H1 (cell line): ENCODE data around the gene CDK16. TPM values are rescaled to one million over a fixed set of nuclear protein-coding genes. Genes with fewer than 3 reads are reported as not detected.
A peak's percentile ranks its signal among the peaks of the same experiment; 100 is the strongest.

ENCODE experiments used
- CTCF ChIA-PET: fragments of 300-600 bp; sonication (Branson Sonifier 250); formaldehyde crosslinking; loops from one replicate; lab custom pipeline; 2021; ENCODE audit not compliant: partially characterized antibody; lab: Charles Lee
- POLR2A ChIA-PET: fragments of 300-600 bp; sonication (Branson Sonifier 250); formaldehyde crosslinking; loops from one replicate; lab custom pipeline; 2021; ENCODE audit warnings: inconsistent platforms; ENCODE audit not compliant: partially characterized antibody; lab: Charles Lee
- DNase-seq, 2 experiments: peaks; one replicate each; pipeline versions ENCODE4 v3.0.0 to v3.0.0-alpha.2; 2010 to 2022; ENCODE audit warnings: low spot score in 2 of 2, low read depth in 1 of 2, mixed read lengths in 1 of 2
- FAIRE-seq: peaks from 2 replicates; lab custom pipeline; 2011; peaks lifted over from hg19 to GRCh38; lab: Jason Lieb, UNC
- H2AFZ ChIP-seq: 2 replicates; pipeline ENCODE4 v1.8.1; 2012; ENCODE audit warnings: low read length, inconsistent platforms
- H2AK5ac ChIP-seq: 2 replicates; pipeline ENCODE4 v1.6.1; 2013; ENCODE audit warnings: low read depth, low read length
- H2BK120ac ChIP-seq: replicated peaks from 2 replicates; pipeline ENCODE3; 2013; ENCODE audit warnings: low read depth, low read length, inconsistent platforms
- H2BK12ac ChIP-seq: 2 replicates; pipeline ENCODE4 v1.6.1; 2013; ENCODE audit warnings: low read depth, low read length
- H2BK15ac ChIP-seq: 2 replicates; pipeline ENCODE4 v1.6.1; 2013; ENCODE audit warnings: low read length
- H2BK20ac ChIP-seq: 2 replicates; pipeline ENCODE4 v1.6.1; 2013; ENCODE audit warnings: low read length
- H2BK5ac ChIP-seq: 2 replicates; pipeline ENCODE4 v1.6.1; 2013; ENCODE audit warnings: low read depth, low read length
- H3K14ac ChIP-seq: 2 replicates; pipeline ENCODE4 v1.6.1; 2013; ENCODE audit warnings: inconsistent platforms; ENCODE audit not compliant: insufficient read length
- H3K18ac ChIP-seq: 2 replicates; pipeline ENCODE4 v1.6.1; 2013; ENCODE audit warnings: low read length; ENCODE audit errors: extremely low read depth
- H3K23ac ChIP-seq: 2 replicates; pipeline ENCODE4 v1.6.1; 2013; ENCODE audit warnings: inconsistent platforms; ENCODE audit not compliant: insufficient read length
- H3K23me2 ChIP-seq: 2 replicates; pipeline ENCODE4 v1.6.1; 2013; ENCODE audit warnings: low read depth, low read length
- H3K27ac ChIP-seq: 2 replicates; pipeline ENCODE4 v1.6.1; 2011; ENCODE audit warnings: low read depth, low read length, inconsistent platforms
- H3K27me3 ChIP-seq, 4 experiments: replicated peaks in 1 of 4; 1 replicate in 1 of 4; 2 replicates in 3 of 4; pipeline versions ENCODE4 v1.6.1 to v1.8.1; 2011 to 2013; ENCODE audit warnings: low read length in 3 of 4, mild to moderate bottlenecking in 3 of 4, inconsistent platforms in 2 of 4, mixed read lengths in 2 of 4, moderate library complexity in 1 of 4; ENCODE audit not compliant: control insufficient read depth in 3 of 4, insufficient read depth in 3 of 4; ENCODE audit errors: extremely low read depth in 1 of 4
- H3K36me3 ChIP-seq, 4 experiments: 2 replicates each; pipeline versions ENCODE4 v1.6.1 to v1.8.1; 2011 to 2013; ENCODE audit warnings: mild to moderate bottlenecking in 4 of 4, low read length in 3 of 4, moderate library complexity in 2 of 4, control low read depth in 1 of 4, inconsistent platforms in 1 of 4; ENCODE audit not compliant: insufficient read depth in 4 of 4, control insufficient read depth in 2 of 4
- H3K4ac ChIP-seq: replicated peaks from 2 replicates; pipeline ENCODE3; 2013; ENCODE audit warnings: low read length, low read depth, mixed read lengths, inconsistent platforms; ENCODE audit not compliant: insufficient read length
- H3K4me1 ChIP-seq, 4 experiments: replicated peaks in 1 of 4; 1 replicate in 1 of 4; 2 replicates in 3 of 4; pipeline versions ENCODE4 v1.6.1 to v1.8.1; 2011 to 2013; ENCODE audit warnings: low read length in 3 of 4, inconsistent platforms in 2 of 4, mixed read lengths in 1 of 4; ENCODE audit not compliant: insufficient read depth in 4 of 4, control insufficient read depth in 3 of 4
- H3K4me2 ChIP-seq, 2 experiments: 2 replicates each; pipeline versions ENCODE4 v1.6.1 to v1.8.1; 2011 to 2013; ENCODE audit warnings: low read depth in 2 of 2, low read length in 2 of 2, control low read depth in 1 of 2, inconsistent platforms in 1 of 2, mild to moderate bottlenecking in 1 of 2; ENCODE audit not compliant: insufficient read depth in 1 of 2
- H3K4me3 ChIP-seq, 4 experiments: fragments of 200-600, 300-600 bp in 1 of 4; sonication (generic), shearing (Covaris generic), sonication (Bioruptor Twin) in 1 of 4; 2 replicates each; pipeline versions ENCODE4 v1.5.1 to v1.8.1; 2011 to 2016; ENCODE audit warnings: low read length in 4 of 4, low read depth in 3 of 4, control low read depth in 2 of 4, inconsistent platforms in 2 of 4, mild to moderate bottlenecking in 2 of 4, mixed read lengths in 1 of 4, moderate library complexity in 1 of 4; ENCODE audit not compliant: insufficient read depth in 2 of 4; ENCODE audit errors: extremely low read depth in 1 of 4
- H3K56ac ChIP-seq: replicated peaks from 2 replicates; pipeline ENCODE3; 2013; ENCODE audit warnings: low read depth, mild to moderate bottlenecking, mixed read lengths, low read length, inconsistent platforms; ENCODE audit not compliant: insufficient read length
- H3K79me1 ChIP-seq: 2 replicates; pipeline ENCODE4 v1.6.1; 2013; ENCODE audit warnings: low read depth, low read length, control low read depth
- H3K79me2 ChIP-seq, 2 experiments: 2 replicates each; pipeline versions ENCODE4 v1.6.1 to v1.8.1; 2012 to 2013; ENCODE audit warnings: low read length in 2 of 2, mild to moderate bottlenecking in 2 of 2, inconsistent platforms in 1 of 2; ENCODE audit not compliant: insufficient read depth in 2 of 2, control insufficient read depth in 1 of 2
- H3K9ac ChIP-seq, 4 experiments: replicated peaks in 1 of 4; 1 replicate in 1 of 4; 2 replicates in 3 of 4; pipeline versions ENCODE4 v1.6.1 to v1.8.1; 2011 to 2013; ENCODE audit warnings: low read depth in 3 of 4, low read length in 3 of 4, control low read depth in 2 of 4, mild to moderate bottlenecking in 2 of 4, moderate library complexity in 2 of 4, inconsistent platforms in 1 of 4; ENCODE audit errors: extremely low read depth in 1 of 4
- H3K9me3 ChIP-seq, 2 experiments: 2 replicates each; pipeline versions ENCODE4 v1.6.1 to v1.8.1; 2012 to 2013; ENCODE audit warnings: mild to moderate bottlenecking in 2 of 2, moderate library complexity in 2 of 2, control low read depth in 1 of 2, inconsistent platforms in 1 of 2, low read depth in 1 of 2, low read length in 1 of 2, mixed read lengths in 1 of 2; ENCODE audit not compliant: insufficient read depth in 2 of 2
- H4K20me1 ChIP-seq, 2 experiments: replicated peaks in 1 of 2; 2 replicates each; pipeline versions ENCODE3 to v1.8.1; 2011 to 2013; ENCODE audit warnings: inconsistent platforms in 2 of 2, low read length in 2 of 2, mild to moderate bottlenecking in 1 of 2; ENCODE audit not compliant: insufficient read depth in 2 of 2, control insufficient read depth in 1 of 2
- H4K5ac ChIP-seq: 2 replicates; pipeline ENCODE4 v1.6.1; 2013; ENCODE audit warnings: low read length, low read depth, mixed read lengths, inconsistent platforms; ENCODE audit not compliant: insufficient read length
- H4K8ac ChIP-seq: 2 replicates; pipeline ENCODE4 v1.8.0; 2013; ENCODE audit warnings: mild to moderate bottlenecking, moderate library complexity, low read length, inconsistent platforms; ENCODE audit not compliant: insufficient read depth; ENCODE audit errors: extremely low read depth
- H4K91ac ChIP-seq: replicated peaks from 2 replicates; pipeline ENCODE3; 2013; ENCODE audit warnings: low read length, mixed read lengths, inconsistent platforms; ENCODE audit not compliant: insufficient read length
- ATF2 ChIP-seq: IDR thresholded peaks from 2 replicates; pipeline ENCODE4 v1.6.1; 2012; ENCODE audit warnings: low read length, inconsistent platforms
- BCL11A ChIP-seq, 2 experiments: IDR thresholded peaks; one replicate each; pipeline ENCODE4 v1.6.1; 2011; ENCODE audit warnings: low read depth in 2 of 2, low read length in 2 of 2, mild to moderate bottlenecking in 2 of 2
- JUND ChIP-seq: IDR thresholded peaks from 2 replicates; pipeline ENCODE4 v1.6.1; 2011; ENCODE audit warnings: mild to moderate bottlenecking, improper control_type of control experiment, low read length
- KDM5A ChIP-seq: fragments of 200-600 bp; IDR thresholded peaks from 2 replicates; pipeline ENCODE4 v1.7.1; 2012; ENCODE audit warnings: mild to moderate bottlenecking, low read length, inconsistent platforms, mixed read lengths
- NRF1 ChIP-seq: IDR thresholded peaks from 2 replicates; pipeline ENCODE4 v1.6.1; 2011; ENCODE audit warnings: mild to moderate bottlenecking, low read depth, low read length, improper control_type of control experiment
- POLR2A ChIP-seq, 2 experiments: IDR thresholded peaks; 1 replicate in 1 of 2; 2 replicates in 1 of 2; pipeline ENCODE4 v1.6.1; 2011; ENCODE audit warnings: low read depth in 2 of 2, low read length in 2 of 2, mild to moderate bottlenecking in 2 of 2; ENCODE audit errors: control extremely low read depth in 1 of 2
- POLR2AphosphoS5 ChIP-seq: IDR thresholded peaks from 2 replicates; pipeline ENCODE4 v1.6.1; 2011; ENCODE audit warnings: low read depth, low read length
- SIN3A ChIP-seq, 2 experiments: IDR thresholded peaks in 1 of 2; conservative IDR thresholded peaks in 1 of 2; 2 replicates each; pipeline ENCODE4 v1.6.1; 2011 to 2012; ENCODE audit warnings: low read length in 2 of 2, improper control_type of control experiment in 1 of 2, low read depth in 1 of 2, mild to moderate bottlenecking in 1 of 2
- TAF1 ChIP-seq: IDR thresholded peaks from 2 replicates; pipeline ENCODE4 v1.6.1; 2011; ENCODE audit warnings: mild to moderate bottlenecking, low read depth, low read length
- YY1 ChIP-seq: IDR thresholded peaks from 2 replicates; pipeline ENCODE4 v1.6.1; 2011; ENCODE audit warnings: low read depth, mild to moderate bottlenecking, low read length
- WGBS, 2 experiments: shearing (Covaris generic) in 1 of 2; methylation state at CpG; one replicate each; pipeline versions ENCODE4 v1.1.6 to v1.1.7; 2013 to 2015; ENCODE audit warnings: low lambda C conversion rate in 2 of 2, mixed read lengths in 2 of 2, inconsistent platforms in 1 of 2, low coverage in 1 of 2, missing lambda C conversion rate in 1 of 2; ENCODE audit not compliant: insufficient replicate concordance in 2 of 2, insufficient coverage in 1 of 2, insufficient read length in 1 of 2; ENCODE audit errors: extremely low coverage in 1 of 2, missing lambda C conversion rate in 1 of 2; 5-methylcytosine and 5-hydroxymethylcytosine counted together
- polyA plus RNA-seq, 7 experiments: library from polyadenylated mRNA; depleted of rRNA in 3 of 7; stranded (reverse) in 5 of 7; unstranded in 2 of 7; fragments of >200 nt in 5 of 7; fragments of 200-250 nt in 2 of 7; gene quantifications; 1 replicate in 5 of 7; 2 replicates in 1 of 7; 4 replicates in 1 of 7; pipeline versions ENCODE4 v1.2.1 to v1.2.3, GENCODE V29; 2011 to 2013; ENCODE audit warnings: missing spikeins in 2 of 7, mixed read lengths in 2 of 7
- total RNA-seq: library from RNA; stranded (reverse); fragmentation: NEBNext Ultra II Directional; extraction: Animal tissue kit (Norgen Biotek cat#: 25700); gene quantifications from 2 replicates; pipeline ENCODE4 v1.2.1, GENCODE V29; 2021

Gene CDK16
- total and polyA plus RNA-seq, 2 of the 8 experiments (the other 6 are each of a cell fraction or from before 2014, with no cell fraction given): 124 to 204 TPM

- Histone ChIP-seq H2AFZ (no peak overlapping the region), H4K20me1 (no peaks in the 10 kb centered on the region), H3K4ac (no peak overlapping the region), H3K56ac (no peak overlapping the region), H4K5ac (peak overlapping the region; percentile 66), H3K79me1 (no peaks in the 10 kb centered on the region), H3K23me2 (no peaks in the 10 kb centered on the region), H3K23ac (no peak overlapping the region), H3K4me3 (peak overlapping the region; percentile 63 to 88 (median 72)), H4K8ac (peak overlapping the region; percentile 97; the same call in 1 of the 2 replicates), H3K9ac (peak overlapping the region; percentile 51 to 94 (median 86)), H2BK20ac (no peak overlapping the region), H3K4me1 (peaks cover 0 to 9% (median 5%) of the 10 kb centered on the region in 4 experiments; a peak in 4 of 7 replicates), H3K27ac (peak overlapping the region; percentile 95), H2BK12ac (no peak overlapping the region; the same call in 1 of the 2 replicates), H3K79me2 (peaks cover 0 to 44% of the 10 kb centered on the region in 2 experiments; a peak in 3 of 4 replicates), H2AK5ac (no peak overlapping the region), H3K36me3 (peaks cover 0 to 7% (median 3%) of the 10 kb centered on the region in 4 experiments; a peak in 5 of 8 replicates), H2BK5ac (peak overlapping the region; percentile 71; the same call in 1 of the 2 replicates), H3K9me3 (no peaks in the 10 kb centered on the region), H2BK120ac (no peak overlapping the region), H3K27me3 (no peaks in the 10 kb centered on the region), H3K18ac (no peak overlapping the region; the same call in 1 of the 2 replicates), H3K14ac (no peak overlapping the region), H4K91ac (no peak overlapping the region), H2BK15ac (no peak overlapping the region), H3K4me2 (peak overlapping the region; percentile 77 to 82)
- CTCF ChIA-PET: interaction anchor here (1.2 kb wide), 1 partner anchor 151 kb away, joined by 3 read pairs; no protein-coding TSS in a partner anchor
- DNase-seq: peak; percentile 79 to 82
- no peak for FAIRE-seq
- POLR2A ChIA-PET: interaction anchor here (0.8 to 3.0 kb wide), 14 partner anchors 9 to 149 kb away, joined by 3 to 16 read pairs (median 4); no protein-coding TSS in a partner anchor
- 1% methylated on average over 27 of the region's 51 CpGs; no CpG with 5 or more reads in 1 of the 2 experiments for WGBS, 2 experiments
- TF ChIP-seq YY1 (peak; percentile 89), BCL11A (IDR thresholded peaks at IDR 0.05; ENCODE audit: low read depth in 2 of 2, low read length in 2 of 2) (no peak), JUND (0 out of 2 replicates have a peak, but pooled peaks have one; percentile 4), ATF2 (peak; percentile 63; the same call in 1 of the 2 replicates), POLR2AphosphoS5 (peak; percentile 66), SIN3A (conservative IDR thresholded peaks at IDR 0.05 in 1 of 2, IDR thresholded peaks at IDR 0.05 in 1 of 2; ENCODE audit: low read depth in 1 of 2, low read length in 2 of 2) (no peak), POLR2A (IDR thresholded peaks at IDR 0.05; ENCODE audit: control extremely low read depth in 1 of 2, low read depth in 2 of 2, low read length in 2 of 2) (peak; percentile 31 to 85), TAF1 (peak; percentile 78), NRF1 (peak; percentile 14; the same call in 1 of the 2 replicates), KDM5A (no peak)
Measured at GRCh38 chrX:47233333-47234113, 15.0 kb downstream of the CDK16 start.
